Uterus (tissue), 4 donors: ENCODE data around the gene MAMDC4. TPM values are rescaled to one million over a fixed set of nuclear protein-coding genes. Genes with fewer than 3 reads are reported as not detected.
"Not testable (repeated sequence)": the region's sequence is repeated elsewhere in the genome, so short reads cannot be mapped to it uniquely, and the experiment has no call there.

ENCODE experiments used
- DNase-seq, 2 donors: peaks; one replicate each; pipeline ENCODE4 v3.0.0-alpha.2; 2019 to 2020
- H3K27ac ChIP-seq, 2 donors: fragments of 200-600 bp; sonication (generic); 1 replicate in 1 of 2; 2 replicates in 1 of 2; pipeline ENCODE4 v1.5.1; 2016 to 2018
- H3K27me3 ChIP-seq, 2 donors: fragments of 200-600 bp; sonication (generic); one replicate each; pipeline ENCODE4 v1.5.1; 2018 to 2019; ENCODE audit warnings: control low read depth in 1 of 2
- H3K36me3 ChIP-seq, 2 donors: fragments of 200-600 bp; sonication (generic); one replicate each; pipeline ENCODE4 v1.5.1; 2019; ENCODE audit warnings: control low read depth in 1 of 2
- H3K4me1 ChIP-seq, 2 donors: fragments of 200-600 bp; sonication (generic); one replicate each; pipeline ENCODE4 v1.5.1; 2018 to 2019; ENCODE audit warnings: control low read depth in 1 of 2
- H3K4me3 ChIP-seq, 2 donors: fragments of 200-600 bp; sonication (generic); 1 replicate in 1 of 2; 2 replicates in 1 of 2; pipeline ENCODE4 v1.5.1; 2018 to 2019; ENCODE audit warnings: mild to moderate bottlenecking in 1 of 2
- H3K9me3 ChIP-seq, 2 donors: fragments of 200-600 bp; sonication (generic); one replicate each; pipeline ENCODE4 v1.5.1; 2019; ENCODE audit warnings: control low read depth in 1 of 2
- POLR2A ChIP-seq, 2 donors: fragments of 450-650 bp; IDR thresholded peaks; one replicate each; pipeline ENCODE4 v1.6.1; 2016; ENCODE audit warnings: antibody characterized with exemption in 2 of 2, mild to moderate bottlenecking in 1 of 2, moderate library complexity in 1 of 2
- intact Hi-C: fragments of 100-400 bp; cut with DNase I; formaldehyde crosslinking; loops from one replicate; pipeline ENCODE4 v1.15.1; 2023; ENCODE audit warnings: low total_unique reads
- total RNA-seq, 4 donors: library from RNA; depleted of rRNA in 3 of 4; stranded (reverse); fragments of >200 nt in 3 of 4; gene quantifications; one replicate each; pipeline versions ENCODE4 v1.1.0 to v1.2.4, GENCODE V29; 2014 to 2023
- TF ChIP-seq, protein P1 (sequence below), 4 experiments: fragments of 200-600 bp in 2 of 4; fragments of 450-650 bp in 2 of 4; sonication (generic) in 2 of 4; IDR thresholded peaks; one replicate each; pipeline ENCODE4 v1.5.1; 2016 to 2019; ENCODE audit warnings: antibody characterized with exemption in 4 of 4, mild to moderate bottlenecking in 2 of 4, moderate library complexity in 1 of 4
- donor health status: DM: yes; HTN: yes; CAD: no.

The MAMDC4 gene
- total RNA-seq, 4 donors from 2014 or later: 0.26 to 4.3 (median 4.2) TPM; not detected in 1

DNA sequence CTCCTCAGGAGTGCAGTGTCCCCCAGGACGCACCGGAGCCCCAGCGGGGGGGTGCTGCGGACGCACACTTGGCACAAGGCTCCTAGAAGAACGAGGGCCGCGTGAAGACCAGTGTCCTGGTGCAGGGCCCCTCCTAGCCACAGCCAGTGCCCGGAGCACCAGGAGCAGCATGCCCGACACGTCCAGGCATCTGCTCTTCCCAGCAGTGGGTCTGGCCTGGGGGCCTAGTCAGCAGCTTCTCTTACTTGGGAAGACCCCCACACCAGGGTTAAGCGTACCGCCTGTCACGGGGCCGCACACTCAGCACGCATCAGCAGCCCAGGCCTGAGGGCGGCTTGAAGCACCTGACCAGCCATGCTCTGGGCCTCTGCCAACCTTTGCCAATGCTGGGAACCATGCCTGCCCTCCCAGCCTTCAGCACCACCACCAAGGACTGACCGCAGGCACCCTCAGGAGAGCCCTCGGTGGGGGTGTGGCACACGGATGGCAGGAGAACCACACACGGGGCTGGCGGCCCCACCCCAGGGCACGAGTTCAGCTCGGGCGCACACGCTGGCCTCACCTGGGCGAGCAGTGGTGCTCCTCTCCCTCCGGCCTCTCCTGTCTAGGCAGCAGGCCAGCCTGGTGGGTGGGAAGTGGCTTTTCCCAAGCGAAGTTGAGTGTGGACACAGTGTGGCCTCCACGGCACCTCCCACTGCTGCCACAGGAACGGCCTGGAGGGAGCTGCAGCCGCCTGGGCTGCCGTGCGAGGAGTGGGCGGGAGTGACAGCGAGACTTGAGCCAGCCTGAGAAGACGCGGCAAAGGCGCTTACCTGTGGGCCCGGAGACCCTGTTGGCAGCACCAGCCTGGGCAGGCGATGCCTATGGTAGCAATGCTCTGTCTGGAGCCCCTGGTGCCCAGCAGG is 21.9 kb upstream of the MAMDC4 start:
- intact Hi-C loops: no loop called here
- H3K9me3 ChIP-seq: no peaks in the 10 kb centered on the region
- H3K36me3 ChIP-seq: no peaks in the 10 kb centered on the region
- no peak overlapping the region for H3K4me3 ChIP-seq
- no peak for DNase-seq
- no peak overlapping the region for H3K27ac ChIP-seq
- H3K27me3 ChIP-seq: no peaks in the 10 kb centered on the region
- no peak for TF ChIP-seq POLR2A (IDR thresholded peaks at IDR 0.05)
- TF ChIP-seq, protein P1, sequence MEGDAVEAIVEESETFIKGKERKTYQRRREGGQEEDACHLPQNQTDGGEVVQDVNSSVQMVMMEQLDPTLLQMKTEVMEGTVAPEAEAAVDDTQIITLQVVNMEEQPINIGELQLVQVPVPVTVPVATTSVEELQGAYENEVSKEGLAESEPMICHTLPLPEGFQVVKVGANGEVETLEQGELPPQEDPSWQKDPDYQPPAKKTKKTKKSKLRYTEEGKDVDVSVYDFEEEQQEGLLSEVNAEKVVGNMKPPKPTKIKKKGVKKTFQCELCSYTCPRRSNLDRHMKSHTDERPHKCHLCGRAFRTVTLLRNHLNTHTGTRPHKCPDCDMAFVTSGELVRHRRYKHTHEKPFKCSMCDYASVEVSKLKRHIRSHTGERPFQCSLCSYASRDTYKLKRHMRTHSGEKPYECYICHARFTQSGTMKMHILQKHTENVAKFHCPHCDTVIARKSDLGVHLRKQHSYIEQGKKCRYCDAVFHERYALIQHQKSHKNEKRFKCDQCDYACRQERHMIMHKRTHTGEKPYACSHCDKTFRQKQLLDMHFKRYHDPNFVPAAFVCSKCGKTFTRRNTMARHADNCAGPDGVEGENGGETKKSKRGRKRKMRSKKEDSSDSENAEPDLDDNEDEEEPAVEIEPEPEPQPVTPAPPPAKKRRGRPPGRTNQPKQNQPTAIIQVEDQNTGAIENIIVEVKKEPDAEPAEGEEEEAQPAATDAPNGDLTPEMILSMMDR (IDR thresholded peaks at IDR 0.05): no peak
- H3K4me1 ChIP-seq: no peaks in the 10 kb centered on the region

DNA sequence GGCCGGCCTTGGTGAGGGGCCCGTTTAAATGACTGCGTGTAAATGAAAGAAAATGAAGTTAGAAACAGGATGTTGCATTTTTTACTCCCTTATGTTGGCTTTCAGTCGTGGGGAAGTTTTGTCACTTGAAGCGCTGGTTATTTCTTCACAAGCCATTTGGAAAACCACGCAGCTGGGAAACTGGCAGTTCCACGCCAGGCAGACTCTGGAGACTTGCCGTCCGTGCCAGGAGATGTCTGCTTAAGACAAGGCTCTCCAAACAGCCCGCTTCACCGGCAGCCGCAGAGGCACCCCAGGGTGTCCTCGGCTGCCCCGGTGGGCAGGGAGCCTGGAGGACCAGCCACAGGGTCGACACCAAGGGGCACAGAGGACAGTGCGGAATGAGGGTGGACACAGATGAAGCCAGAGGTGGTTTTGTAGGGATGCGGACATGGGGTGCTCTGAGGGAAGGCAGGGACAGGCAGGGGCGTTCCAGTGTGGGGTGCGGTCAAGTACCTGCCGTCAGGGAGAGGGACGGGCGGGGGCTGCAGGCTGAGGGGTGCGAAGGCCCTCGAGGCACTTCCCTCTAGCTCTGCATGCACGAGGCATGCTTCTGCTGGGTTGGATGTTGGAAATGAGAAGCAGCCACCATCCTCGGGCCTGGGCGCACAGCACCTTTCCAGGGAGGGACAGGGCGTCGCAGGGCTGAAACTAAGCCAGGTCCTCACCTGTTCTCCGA is 21.0 kb upstream of the MAMDC4 start:
- Histone ChIP-seq H3K9me3 (no peaks in the 10 kb centered on the region), H3K27me3 (no peaks in the 10 kb centered on the region), H3K4me1 (no peaks in the 10 kb centered on the region), H3K27ac (no peak overlapping the region), H3K4me3 (no peak overlapping the region), H3K36me3 (no peaks in the 10 kb centered on the region)
- TF ChIP-seq POLR2A (IDR thresholded peaks at IDR 0.05): no peak
- TF ChIP-seq, protein P1 (IDR thresholded peaks at IDR 0.05): no peak
- intact Hi-C loops: no loop called here
- no peak for DNase-seq

- Histone ChIP-seq H3K4me1 (no peaks in the 10 kb centered on the region), H3K4me3 (no peak overlapping the region), H3K36me3 (no peaks in the 10 kb centered on the region), H3K27ac (no peak overlapping the region), H3K27me3 (no peaks in the 10 kb centered on the region), H3K9me3 (no peaks in the 10 kb centered on the region)
- intact Hi-C loops: no loop called here
- DNase-seq: no peak
- TF ChIP-seq, protein P1 (IDR thresholded peaks at IDR 0.05): no peak
- TF ChIP-seq POLR2A (IDR thresholded peaks at IDR 0.05): no peak
Observed at GRCh38 chr9:136831720-136832104, 20.4 kb upstream of the MAMDC4 start.

DNA sequence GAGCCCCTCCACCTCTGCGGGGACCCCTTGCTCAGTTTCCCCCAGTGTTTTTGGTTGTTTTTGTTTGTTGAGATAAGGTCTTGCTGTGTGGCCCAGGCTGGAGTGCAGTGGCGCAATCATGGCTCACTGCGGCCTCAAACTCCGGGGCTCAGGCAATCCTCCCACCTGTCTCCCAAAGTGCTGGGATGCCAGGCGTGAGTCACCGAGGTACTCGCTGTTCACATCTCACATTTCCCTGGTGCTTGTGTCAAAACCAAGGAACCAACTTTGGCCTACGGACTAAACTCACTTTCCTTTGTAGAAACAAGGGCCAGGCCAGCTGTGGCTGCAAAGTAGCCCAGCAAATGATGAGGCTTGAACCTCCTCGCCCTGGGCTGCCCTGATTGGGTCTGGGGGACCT is 19.6 kb upstream of the MAMDC4 start:
- no peak for DNase-seq
- no peaks in the 10 kb centered on the region for H3K27me3 ChIP-seq
- no peak overlapping the region for H3K27ac ChIP-seq
- H3K9me3 ChIP-seq: no peaks in the 10 kb centered on the region
- no peak for TF ChIP-seq POLR2A (IDR thresholded peaks at IDR 0.05)
- TF ChIP-seq, protein P1 (IDR thresholded peaks at IDR 0.05): no peak
- intact Hi-C loops: no loop called here
- no peaks in the 10 kb centered on the region for H3K4me1 ChIP-seq
- H3K4me3 ChIP-seq: no peak overlapping the region
- H3K36me3 ChIP-seq: no peaks in the 10 kb centered on the region

DNA sequence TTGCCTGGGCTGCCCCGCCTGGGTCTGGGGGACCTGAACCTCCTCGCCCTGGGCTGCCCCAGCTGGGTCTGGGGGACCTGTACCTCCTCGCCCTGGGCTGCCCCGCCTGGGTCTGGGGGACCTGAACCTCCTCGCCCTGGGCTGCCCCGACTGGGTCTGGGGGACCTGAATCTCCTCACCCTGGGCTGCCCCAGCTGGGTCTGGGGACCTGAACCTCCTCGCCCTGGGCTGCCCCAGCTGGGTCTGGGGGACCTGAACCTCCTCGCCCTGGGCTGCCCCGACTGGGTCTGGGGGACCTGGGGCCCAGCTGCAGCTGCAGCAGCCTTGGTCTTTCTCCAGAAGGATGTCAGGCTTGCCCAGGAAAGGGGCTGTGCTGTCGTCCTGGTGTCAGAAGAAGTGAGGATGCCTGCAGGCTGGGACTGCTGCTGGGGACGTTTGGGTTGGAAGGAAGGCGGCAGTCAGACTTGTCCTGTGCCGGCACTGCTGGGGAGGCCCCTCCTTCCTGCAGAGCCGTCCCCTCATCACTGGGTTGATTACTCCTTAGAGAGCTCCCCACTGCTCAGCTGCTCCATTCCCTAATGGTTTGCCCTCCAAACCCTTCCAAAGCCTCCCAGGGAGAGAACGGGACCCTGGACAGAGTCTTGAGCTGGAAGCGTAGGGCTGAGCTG is 18.6 kb upstream of the MAMDC4 start:
- H3K36me3 ChIP-seq, H3K9me3 ChIP-seq, DNase-seq, H3K27me3 ChIP-seq, H3K27ac ChIP-seq, intact Hi-C loops, H3K4me3 ChIP-seq, H3K4me1 ChIP-seq: not testable (repeated sequence)
